Motor neuron (in vitro differentiated cells): ENCODE data around the gene MAMLD1. TPM values are rescaled to one million over a fixed set of nuclear protein-coding genes. Genes with fewer than 3 reads are reported as not detected.

ENCODE experiments used
- total RNA-seq, 8 experiments: library from RNA; unstranded; fragments of 300-600 nt; gene quantifications; 2 replicates each; pipeline versions ENCODE4 v1.2.3 to v1.2.4, GENCODE V29; 2022

MAMLD1 gene
- total RNA-seq, 8 experiments from 2014 or later: 0.96 to 3.4 (median 1.4) TPM

Other genes starting within 250 kb of the MAMLD1 start
- gene MTM1, start 205.3 kb downstream of the MAMLD1 start, total RNA-seq: 10 to 100 TPM in 1 of 8 experiments, 1 to 10 TPM in 7; 4.8 to 13.4 (median 7.0) TPM